IMR-90 (cell line): ENCODE results near the gene SUSD6.

Experiments used
- BHLHE40 ChIP-seq: fragments of 150-350 bp; IDR thresholded peaks from 2 replicates; pipeline ENCODE4 v1.6.1; 2016; ENCODE audit warnings: mild to moderate bottlenecking, low read depth, low read length
- CEBPB ChIP-seq: IDR thresholded peaks from 2 replicates; pipeline ENCODE4 v1.6.1; 2012; ENCODE audit warnings: low read depth, low read length, improper control_type of control experiment
- CTCF ChIP-seq: conservative IDR thresholded peaks from 2 replicates; pipeline ENCODE4 v1.5.1; 2012; ENCODE audit warnings: mild to moderate bottlenecking, low read depth, low read length, improper control_type of control experiment
- FOS ChIP-seq: fragments of 150-350 bp; IDR thresholded peaks from 2 replicates; pipeline ENCODE4 v1.6.1; 2016; ENCODE audit warnings: low read depth, low read length
- MAFK ChIP-seq: IDR thresholded peaks from 2 replicates; pipeline ENCODE4 v1.6.1; 2012; ENCODE audit warnings: low read depth, low read length, improper control_type of control experiment
- MXI1 ChIP-seq: IDR thresholded peaks from 2 replicates; pipeline ENCODE4 v1.6.1; 2012; ENCODE audit warnings: low read depth, mild to moderate bottlenecking, low read length, moderate library complexity, borderline replicate concordance
- POLR2A ChIP-seq: IDR thresholded peaks from 2 replicates; pipeline ENCODE4 v1.6.1; 2012; ENCODE audit warnings: mild to moderate bottlenecking, low read depth, low read length
- RAD21 ChIP-seq: IDR thresholded peaks from 2 replicates; pipeline ENCODE4 v1.6.1; 2012; ENCODE audit warnings: low read length, improper control_type of control experiment
- RCOR1 ChIP-seq: IDR thresholded peaks from 2 replicates; pipeline ENCODE4 v1.6.1; 2012; ENCODE audit warnings: mild to moderate bottlenecking, low read length, improper control_type of control experiment; ENCODE audit not compliant: insufficient replicate concordance
- TF ChIP-seq, protein P1 (sequence below): fragments of 150-350 bp; IDR thresholded peaks from 2 replicates; pipeline ENCODE4 v1.6.1; 2017; ENCODE audit warnings: mild to moderate bottlenecking, antibody characterized with exemption, low read length, low read depth

- TF ChIP-seq CTCF (no peak), POLR2A (no peak), BHLHE40 (no peak), CEBPB (no peak), RAD21 (no peak), FOS (no peak), MXI1 (no peak), MAFK (no peak), RCOR1 (no peak)
- TF ChIP-seq, protein P1, sequence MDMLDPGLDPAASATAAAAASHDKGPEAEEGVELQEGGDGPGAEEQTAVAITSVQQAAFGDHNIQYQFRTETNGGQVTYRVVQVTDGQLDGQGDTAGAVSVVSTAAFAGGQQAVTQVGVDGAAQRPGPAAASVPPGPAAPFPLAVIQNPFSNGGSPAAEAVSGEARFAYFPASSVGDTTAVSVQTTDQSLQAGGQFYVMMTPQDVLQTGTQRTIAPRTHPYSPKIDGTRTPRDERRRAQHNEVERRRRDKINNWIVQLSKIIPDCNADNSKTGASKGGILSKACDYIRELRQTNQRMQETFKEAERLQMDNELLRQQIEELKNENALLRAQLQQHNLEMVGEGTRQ: no peak
Measured at GRCh38 chr14:69727860-69728259, 116.5 kb downstream of the SUSD6 start.
